ENCODE results near the gene SLC31A1.
"Not testable (repeated sequence)": the region's sequence is repeated elsewhere in the genome, so short reads cannot be mapped to it uniquely, and the experiment has no call there.

The SLC31A1 gene

GRCh38 chr9:113246928-113247327 lies 25.6 kb downstream of the SLC31A1 start:
- TF ChIP-seq ZNF565 (CRISPR knock-in tag; conservative IDR thresholded peaks at IDR 0.05; ENCODE audit: low read depth), result no peak
- TF ChIP-seq SNAI2 (CRISPR knock-in tag; IDR thresholded peaks at IDR 0.05), result no peak
- no peak for TF ChIP-seq PPARA (CRISPR knock-in tag; IDR thresholded peaks at IDR 0.05; ENCODE audit: borderline replicate concordance)
- TF ChIP-seq CSDC2 (CRISPR knock-in tag; IDR thresholded peaks at IDR 0.05), result no peak
- no peak for TF ChIP-seq ESRRG (CRISPR knock-in tag; IDR thresholded peaks at IDR 0.05)
- no peak for TF ChIP-seq ZNF8 (CRISPR knock-in tag; IDR thresholded peaks at IDR 0.05)
- no peak for TF ChIP-seq TOX (CRISPR knock-in tag; IDR thresholded peaks at IDR 0.05; ENCODE audit: borderline replicate concordance)
- no peak for TF ChIP-seq PATZ1 (CRISPR knock-in tag; IDR thresholded peaks at IDR 0.05; ENCODE audit: borderline replicate concordance)
- no peak for TF ChIP-seq TSHZ2 (CRISPR knock-in tag; IDR thresholded peaks at IDR 0.05)
- TF ChIP-seq CSRNP3 (CRISPR knock-in tag; IDR thresholded peaks at IDR 0.05), result no peak
- TF ChIP-seq RARB (CRISPR knock-in tag; IDR thresholded peaks at IDR 0.05), result no peak
- TF ChIP-seq ZFP3 (CRISPR knock-in tag; IDR thresholded peaks at IDR 0.05), result no peak
- TF ChIP-seq OSR1 (CRISPR knock-in tag; IDR thresholded peaks at IDR 0.05), result no peak
- TF ChIP-seq TCF4 (CRISPR knock-in tag; IDR thresholded peaks at IDR 0.05; ENCODE audit: borderline replicate concordance), result no peak
- no peak for TF ChIP-seq ZC3H10 (CRISPR knock-in tag; IDR thresholded peaks at IDR 0.05)
- TF ChIP-seq ISL1 (CRISPR knock-in tag; IDR thresholded peaks at IDR 0.05), result no peak
- ATAC-seq, result no peak

- no peak for ATAC-seq
- no peak for TF ChIP-seq SNAI2 (CRISPR knock-in tag; IDR thresholded peaks at IDR 0.05)
- no peak for TF ChIP-seq PPARA (CRISPR knock-in tag; IDR thresholded peaks at IDR 0.05; ENCODE audit: borderline replicate concordance)
- no peak for TF ChIP-seq ZNF8 (CRISPR knock-in tag; IDR thresholded peaks at IDR 0.05)
- no peak for TF ChIP-seq BACH2 (CRISPR knock-in tag; IDR thresholded peaks at IDR 0.05; ENCODE audit: borderline replicate concordance)
- no peak for TF ChIP-seq TSHZ2 (CRISPR knock-in tag; IDR thresholded peaks at IDR 0.05)
- TF ChIP-seq CREB5 (CRISPR knock-in tag; IDR thresholded peaks at IDR 0.05; ENCODE audit: low read depth), result no peak
- no peak for TF ChIP-seq CSDC2 (CRISPR knock-in tag; IDR thresholded peaks at IDR 0.05)
- TF ChIP-seq TCF4 (CRISPR knock-in tag; IDR thresholded peaks at IDR 0.05; ENCODE audit: borderline replicate concordance), result no peak
- TF ChIP-seq TOX (CRISPR knock-in tag; IDR thresholded peaks at IDR 0.05; ENCODE audit: borderline replicate concordance), result no peak
- no peak for TF ChIP-seq ZNF565 (CRISPR knock-in tag; conservative IDR thresholded peaks at IDR 0.05; ENCODE audit: low read depth)
- no peak for TF ChIP-seq ZFP3 (CRISPR knock-in tag; IDR thresholded peaks at IDR 0.05)
- TF ChIP-seq PATZ1 (CRISPR knock-in tag; IDR thresholded peaks at IDR 0.05; ENCODE audit: borderline replicate concordance), result no peak
- no peak for TF ChIP-seq ZFP30 (CRISPR knock-in tag; IDR thresholded peaks at IDR 0.05)
- TF ChIP-seq ZC3H10 (CRISPR knock-in tag; IDR thresholded peaks at IDR 0.05), result no peak
- no peak for TF ChIP-seq ZNF70 (CRISPR knock-in tag; IDR thresholded peaks at IDR 0.05)
- no peak for TF ChIP-seq POU6F1 (CRISPR knock-in tag; IDR thresholded peaks at IDR 0.05; ENCODE audit: borderline replicate concordance, low read depth)
- TF ChIP-seq ISL1 (CRISPR knock-in tag; IDR thresholded peaks at IDR 0.05), result no peak
- no peak for TF ChIP-seq GLIS3 (CRISPR knock-in tag; IDR thresholded peaks at IDR 0.05)
- TF ChIP-seq ARNTL (CRISPR knock-in tag; IDR thresholded peaks at IDR 0.05; ENCODE audit: borderline replicate concordance, low read depth), result no peak
Measured at GRCh38 chr9:113247640-113248039, 26.3 kb downstream of the SLC31A1 start.

GRCh38 chr9:113249661-113250060 lies 28.3 kb downstream of the SLC31A1 start:
- ATAC-seq, result not testable (repeated sequence)
